22Rv1 (cell line): ENCODE measurements around the gene KCNH5.

ENCODE experiments used
- H3K27ac ChIP-seq: fragments of 450-650 bp; 2 replicates; pipeline ENCODE4 v1.5.1; 2017
- ZFX ChIP-seq: fragments of 450-650 bp; IDR thresholded peaks from 2 replicates; pipeline ENCODE4 v1.6.1; 2017; ENCODE audit warnings: antibody characterized with exemption, borderline replicate concordance
- TF ChIP-seq, protein P1 (sequence below): fragments of 450-650 bp; IDR thresholded peaks from 2 replicates; pipeline ENCODE4 v1.5.1; 2017; ENCODE audit warnings: mild to moderate bottlenecking

Gene KCNH5

DNA sequence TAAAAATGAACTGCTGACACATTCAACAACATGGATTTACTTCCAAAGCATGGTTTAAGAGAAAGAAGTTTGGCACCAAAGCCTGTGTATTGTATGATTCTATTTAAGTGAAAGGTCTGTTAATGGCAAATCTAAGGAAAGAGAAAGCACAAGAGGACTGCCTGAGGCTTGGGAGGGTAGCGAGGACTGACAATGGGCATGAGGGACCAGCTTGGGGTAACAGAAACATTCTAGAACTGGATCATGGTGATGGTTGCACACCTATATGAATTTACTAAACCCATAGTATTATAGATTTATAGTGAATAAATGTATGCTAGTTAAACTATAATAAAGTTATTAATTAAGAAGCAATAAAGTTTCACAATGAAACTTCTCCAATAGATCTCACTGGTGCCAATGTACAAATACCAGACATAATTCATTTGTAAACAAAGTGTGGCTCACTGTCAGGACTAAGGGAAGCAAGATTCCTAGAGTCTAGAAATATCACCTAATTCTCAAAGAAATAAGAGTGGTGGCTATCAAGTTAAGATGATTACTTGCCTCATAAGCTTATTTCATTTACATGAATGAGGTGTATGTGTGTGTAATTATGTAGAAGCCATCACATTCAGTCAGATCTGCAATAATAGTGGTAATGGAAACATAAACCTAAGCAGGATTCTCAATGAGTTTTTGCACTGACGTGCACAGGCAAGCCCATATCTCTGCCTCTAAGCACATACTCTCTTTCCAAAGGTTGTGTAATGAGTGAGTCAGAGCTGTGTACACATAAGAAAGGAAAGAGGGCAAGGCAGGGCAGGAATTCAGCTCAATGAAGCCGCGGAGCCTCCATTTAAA, 353.4 kb downstream of the KCNH5 start:
- TF ChIP-seq, protein P1, sequence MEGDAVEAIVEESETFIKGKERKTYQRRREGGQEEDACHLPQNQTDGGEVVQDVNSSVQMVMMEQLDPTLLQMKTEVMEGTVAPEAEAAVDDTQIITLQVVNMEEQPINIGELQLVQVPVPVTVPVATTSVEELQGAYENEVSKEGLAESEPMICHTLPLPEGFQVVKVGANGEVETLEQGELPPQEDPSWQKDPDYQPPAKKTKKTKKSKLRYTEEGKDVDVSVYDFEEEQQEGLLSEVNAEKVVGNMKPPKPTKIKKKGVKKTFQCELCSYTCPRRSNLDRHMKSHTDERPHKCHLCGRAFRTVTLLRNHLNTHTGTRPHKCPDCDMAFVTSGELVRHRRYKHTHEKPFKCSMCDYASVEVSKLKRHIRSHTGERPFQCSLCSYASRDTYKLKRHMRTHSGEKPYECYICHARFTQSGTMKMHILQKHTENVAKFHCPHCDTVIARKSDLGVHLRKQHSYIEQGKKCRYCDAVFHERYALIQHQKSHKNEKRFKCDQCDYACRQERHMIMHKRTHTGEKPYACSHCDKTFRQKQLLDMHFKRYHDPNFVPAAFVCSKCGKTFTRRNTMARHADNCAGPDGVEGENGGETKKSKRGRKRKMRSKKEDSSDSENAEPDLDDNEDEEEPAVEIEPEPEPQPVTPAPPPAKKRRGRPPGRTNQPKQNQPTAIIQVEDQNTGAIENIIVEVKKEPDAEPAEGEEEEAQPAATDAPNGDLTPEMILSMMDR, result no peak
- no peak for TF ChIP-seq ZFX
- peak overlapping the region; percentile 52 for H3K27ac ChIP-seq

DNA sequence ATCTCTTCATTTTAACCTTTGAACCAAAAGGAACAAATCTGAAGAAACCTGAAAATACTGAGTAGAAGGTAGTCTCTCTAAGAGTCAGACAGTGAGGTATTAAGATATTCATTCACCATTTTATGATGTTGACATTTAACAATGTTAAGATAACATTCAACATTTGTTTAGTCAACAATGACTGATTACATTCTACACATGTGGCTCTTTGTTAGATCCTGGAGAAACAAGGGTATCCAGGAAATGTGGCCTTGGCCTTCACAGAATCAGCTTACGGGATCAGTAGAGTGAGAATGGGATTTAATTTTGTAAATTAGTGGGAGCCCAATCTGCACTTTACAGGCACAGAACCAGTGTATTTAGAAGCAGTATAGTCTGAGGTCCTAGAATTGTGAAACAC, 355.5 kb downstream of the KCNH5 start:
- no peak overlapping the region for H3K27ac ChIP-seq
- TF ChIP-seq, protein P1, result no peak
- TF ChIP-seq ZFX, result no peak

DNA sequence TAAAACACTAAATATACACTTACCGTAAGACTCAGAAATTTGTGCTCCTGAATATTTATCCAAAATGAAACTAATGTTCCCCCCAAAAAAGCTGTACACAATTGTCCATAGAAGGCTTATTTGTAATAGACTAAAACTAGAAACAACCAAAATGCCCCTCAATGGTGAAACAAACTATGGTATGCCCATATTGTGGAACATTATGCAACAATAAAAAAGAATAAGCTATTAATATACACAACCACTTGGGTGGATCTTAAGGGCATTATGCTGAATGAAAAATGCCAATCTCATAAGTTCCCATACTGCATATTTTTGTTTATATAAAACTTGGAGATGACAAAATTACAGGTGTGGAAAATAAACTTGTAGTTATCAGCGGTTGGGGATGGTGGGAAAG, 357.4 kb downstream of the KCNH5 start:
- TF ChIP-seq, protein P1, result no peak
- TF ChIP-seq ZFX, result no peak
- H3K27ac ChIP-seq, result no peak overlapping the region

DNA sequence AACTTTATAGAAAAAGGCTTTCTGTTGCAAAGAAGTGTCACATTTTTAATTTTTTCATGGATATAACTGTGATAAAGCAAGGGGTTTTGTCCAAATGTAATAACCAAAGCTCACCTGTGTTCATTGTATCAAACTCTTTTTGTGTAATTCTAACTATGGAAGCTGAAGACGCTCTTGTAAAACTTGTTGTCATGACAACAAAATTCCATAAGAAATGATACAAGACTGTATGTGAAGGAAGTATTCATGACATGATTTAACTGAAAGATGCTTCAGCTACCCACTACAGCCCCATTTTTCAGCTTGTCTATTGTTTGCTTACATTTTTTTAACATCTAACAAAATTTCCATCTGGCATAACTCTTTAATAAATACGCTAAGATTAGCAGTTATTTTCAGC, 360.9 kb downstream of the KCNH5 start:
- no peak overlapping the region for H3K27ac ChIP-seq
- TF ChIP-seq ZFX, result no peak
- TF ChIP-seq, protein P1, result no peak

DNA sequence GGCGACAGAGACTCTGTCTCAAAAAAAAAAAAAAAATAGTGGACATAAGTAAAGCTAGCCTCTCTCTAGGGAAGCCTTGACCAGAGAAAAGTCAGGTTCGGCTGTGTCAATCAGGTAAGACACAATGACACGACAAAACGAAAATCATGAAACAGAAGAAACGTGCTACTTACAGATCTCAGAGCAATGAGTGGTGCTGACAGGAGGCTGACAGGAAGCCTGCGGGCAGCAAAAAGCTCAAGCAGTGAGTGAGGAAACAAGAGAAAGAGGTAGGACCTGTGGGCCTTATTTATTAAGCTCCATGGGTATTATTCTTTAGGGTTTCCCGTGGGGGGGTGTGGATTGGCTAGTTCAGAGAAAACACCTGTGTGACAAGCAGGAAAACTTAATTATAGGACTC, 363.1 kb downstream of the KCNH5 start:
- TF ChIP-seq, protein P1, result no peak
- no peak for TF ChIP-seq ZFX
- H3K27ac ChIP-seq, result no peak overlapping the region

DNA sequence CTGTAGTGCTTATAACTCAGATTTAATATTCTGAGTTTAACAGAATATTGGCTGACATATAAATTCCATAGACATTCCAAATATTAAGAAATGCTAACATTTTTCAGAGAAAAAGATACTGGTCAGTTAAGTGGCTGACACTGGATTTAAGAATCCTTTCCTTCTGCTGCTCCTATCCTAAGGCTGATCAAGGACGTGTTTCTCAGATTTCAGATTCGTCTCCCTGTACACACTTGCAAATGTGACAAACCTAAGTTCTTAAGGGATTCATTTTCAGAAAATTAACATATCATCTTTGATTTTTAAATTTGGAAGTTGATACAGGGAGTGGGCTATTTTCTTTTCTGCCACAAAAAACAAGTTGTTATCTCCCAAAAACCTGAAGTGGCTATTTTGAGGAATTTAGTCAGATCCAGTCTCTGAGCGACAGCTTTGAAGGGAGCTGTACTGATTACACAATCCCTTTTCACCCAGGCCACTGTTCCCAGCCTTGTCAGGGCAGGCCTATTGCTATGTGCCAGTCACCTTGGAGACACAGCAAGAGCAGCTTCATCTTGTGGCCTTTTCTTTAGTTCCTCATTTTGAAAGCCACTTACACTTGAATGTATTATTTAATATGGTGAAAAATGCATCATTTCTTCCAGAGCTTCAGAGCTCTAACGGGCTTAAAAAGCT, 370.6 kb downstream of the KCNH5 start:
- no peak overlapping the region for H3K27ac ChIP-seq
- TF ChIP-seq, protein P1, result no peak
- no peak for TF ChIP-seq ZFX

DNA sequence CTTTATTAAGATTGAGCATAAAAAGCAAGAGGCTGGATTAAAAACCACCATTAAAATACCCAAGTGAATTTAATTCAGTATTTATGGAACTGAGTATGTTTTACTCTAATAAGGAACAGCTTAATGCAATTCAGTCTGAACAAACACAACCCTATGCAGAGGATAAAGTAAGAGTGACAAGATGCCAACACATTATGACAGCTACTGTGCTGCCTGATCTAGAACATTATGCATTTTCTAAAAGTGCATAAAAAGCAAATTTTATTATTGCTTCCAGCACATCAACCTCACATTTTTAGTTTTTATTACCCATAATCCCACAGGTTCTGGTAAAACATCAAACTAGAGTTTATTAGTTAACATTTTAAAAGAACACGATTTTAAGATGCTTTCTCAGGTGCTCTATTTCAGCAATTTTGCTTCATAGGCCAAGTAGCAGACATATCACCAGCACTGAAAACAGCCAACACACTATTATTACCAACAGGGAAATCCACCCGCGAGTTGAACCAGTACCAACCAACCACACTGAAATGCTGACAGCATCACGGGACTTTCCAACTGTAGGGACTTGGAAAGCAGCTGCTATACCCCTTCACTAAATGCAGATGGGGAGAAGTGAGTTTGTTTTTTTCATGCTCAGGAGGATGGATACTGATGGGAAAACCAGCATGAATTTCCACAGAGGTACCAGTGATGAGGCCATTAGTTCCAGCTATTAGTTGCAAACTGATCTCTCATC, 372.1 kb downstream of the KCNH5 start:
- no peak overlapping the region for H3K27ac ChIP-seq
- no peak for TF ChIP-seq ZFX
- TF ChIP-seq, protein P1, result no peak
